HFFc6 (cell line): Measurements from ENCODE around the gene ALDOA. TPM values are rescaled to one million over a fixed set of nuclear protein-coding genes. Genes with fewer than 3 reads are reported as not detected.

ENCODE experiments used
- DNase-seq: peaks from one replicate; pipeline ENCODE4 v3.0.0-alpha.2; 2018
- H3K27ac Mint-ChIP-seq: 2 replicates; pipeline ENCODE4 v1.8.0; 2020; ENCODE audit warnings: mild to moderate bottlenecking, mixed read lengths
- H3K27me3 Mint-ChIP-seq: 2 replicates; pipeline ENCODE4 v1.8.0; 2021; ENCODE audit warnings: mild to moderate bottlenecking, moderate library complexity, mixed read lengths; ENCODE audit not compliant: insufficient read depth
- H3K36me3 Mint-ChIP-seq: 2 replicates; pipeline ENCODE4 v1.8.0; 2021; ENCODE audit warnings: low read depth, mixed read lengths
- H3K4me1 Mint-ChIP-seq: 2 replicates; pipeline ENCODE4 v1.8.0; 2020; ENCODE audit warnings: low read depth, mixed read lengths
- H3K4me3 Mint-ChIP-seq: 2 replicates; pipeline ENCODE4 v1.8.0; 2020; ENCODE audit warnings: mild to moderate bottlenecking, moderate library complexity, mixed read lengths
- H3K9me3 Mint-ChIP-seq: 2 replicates; pipeline ENCODE4 v1.8.0; 2020; ENCODE audit warnings: mild to moderate bottlenecking, mixed read lengths
- total RNA-seq, 6 experiments: library from RNA; stranded (reverse); fragmentation: NEBNext Ultra II Directional; extraction: Animal tissue kit (Norgen Biotek cat#: 25700); gene quantifications; 2 replicates in 1 of 6; 3 replicates in 5 of 6; pipeline ENCODE4 v1.2.3, GENCODE V29; 2021
- TF ChIP-seq, protein P1 (sequence below): fragments of 200-600 bp; sonication (generic); IDR thresholded peaks from 2 replicates; pipeline ENCODE4 v1.5.0; 2021; ENCODE audit warnings: antibody characterized with exemption, mild to moderate bottlenecking

The ALDOA gene
- total RNA-seq, 6 experiments from 2014 or later = 1,621 to 1,937 (median 1,752) TPM

- H3K36me3 Mint-ChIP-seq = no peaks in the 10 kb centered on the region
- H3K4me3 Mint-ChIP-seq = no peak within 1 kb of the TSS
- no peak for DNase-seq
- no peaks in the 10 kb centered on the region for H3K9me3 Mint-ChIP-seq
- peaks cover 18% of the 10 kb centered on the region for H3K4me1 Mint-ChIP-seq
- TF ChIP-seq, protein P1, sequence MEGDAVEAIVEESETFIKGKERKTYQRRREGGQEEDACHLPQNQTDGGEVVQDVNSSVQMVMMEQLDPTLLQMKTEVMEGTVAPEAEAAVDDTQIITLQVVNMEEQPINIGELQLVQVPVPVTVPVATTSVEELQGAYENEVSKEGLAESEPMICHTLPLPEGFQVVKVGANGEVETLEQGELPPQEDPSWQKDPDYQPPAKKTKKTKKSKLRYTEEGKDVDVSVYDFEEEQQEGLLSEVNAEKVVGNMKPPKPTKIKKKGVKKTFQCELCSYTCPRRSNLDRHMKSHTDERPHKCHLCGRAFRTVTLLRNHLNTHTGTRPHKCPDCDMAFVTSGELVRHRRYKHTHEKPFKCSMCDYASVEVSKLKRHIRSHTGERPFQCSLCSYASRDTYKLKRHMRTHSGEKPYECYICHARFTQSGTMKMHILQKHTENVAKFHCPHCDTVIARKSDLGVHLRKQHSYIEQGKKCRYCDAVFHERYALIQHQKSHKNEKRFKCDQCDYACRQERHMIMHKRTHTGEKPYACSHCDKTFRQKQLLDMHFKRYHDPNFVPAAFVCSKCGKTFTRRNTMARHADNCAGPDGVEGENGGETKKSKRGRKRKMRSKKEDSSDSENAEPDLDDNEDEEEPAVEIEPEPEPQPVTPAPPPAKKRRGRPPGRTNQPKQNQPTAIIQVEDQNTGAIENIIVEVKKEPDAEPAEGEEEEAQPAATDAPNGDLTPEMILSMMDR = no peak
- H3K27me3 Mint-ChIP-seq = peaks cover 21% of the 10 kb centered on the region
- no peak within 1 kb of the TSS for H3K27ac Mint-ChIP-seq
Measured at GRCh38 chr16:30022887-30023286, 42.7 kb upstream of the ALDOA start, which contains the start of gene C16orf92. Gene C16orf92 (plus strand): TSS chr16:30023198. CDS start chr16:30023341, 143 bp downstream.

DNA sequence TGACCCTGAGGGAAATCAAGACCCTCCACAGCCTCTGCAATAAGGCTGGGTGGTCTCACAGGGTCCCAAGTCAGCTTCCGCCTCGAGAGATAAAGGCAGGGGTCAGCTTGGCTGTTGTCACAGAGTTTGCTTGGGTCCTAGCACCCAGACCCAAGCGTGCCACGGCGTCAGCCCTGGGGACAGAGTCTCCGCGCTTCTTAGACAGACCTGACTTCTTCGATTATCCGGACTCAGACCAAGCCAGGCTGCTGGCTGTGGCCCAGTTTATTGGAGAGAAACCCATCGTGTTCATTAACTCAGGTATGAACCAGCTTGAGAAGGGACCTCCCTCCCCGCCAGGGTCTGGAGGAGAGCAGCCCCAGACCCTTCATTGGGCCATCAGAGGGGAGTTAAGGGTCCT is 42.0 kb upstream of the ALDOA start:
- no peak overlapping the region for H3K27ac Mint-ChIP-seq
- TF ChIP-seq, protein P1 = no peak
- H3K36me3 Mint-ChIP-seq = no peaks in the 10 kb centered on the region

DNA sequence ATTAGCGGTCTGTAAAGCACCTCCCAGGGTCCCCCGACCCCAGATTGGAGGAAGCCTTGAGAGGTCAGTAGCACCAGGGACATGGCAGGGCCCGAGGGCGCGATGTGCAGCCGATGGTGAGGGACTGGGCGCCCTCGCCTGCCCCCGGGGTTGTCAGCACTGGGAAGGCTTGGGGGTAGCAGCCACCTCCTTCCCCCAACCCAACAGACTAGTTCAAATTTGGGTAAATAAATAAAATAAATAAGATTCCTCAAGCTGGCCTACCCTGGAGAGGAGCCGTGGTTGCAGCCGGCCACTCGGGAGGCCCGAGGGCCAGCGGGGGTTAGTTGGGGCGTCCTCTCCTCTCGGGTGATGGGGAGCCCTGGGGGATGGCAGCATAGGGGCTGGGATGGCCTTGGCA is 41.1 kb upstream of the ALDOA start:
- peaks cover 34% of the 10 kb centered on the region for H3K27me3 Mint-ChIP-seq

More for the DNA sequence above, 42.0 kb upstream of the ALDOA start:
- H3K4me3 Mint-ChIP-seq = no peak overlapping the region
- peaks cover 16% of the 10 kb centered on the region for H3K4me1 Mint-ChIP-seq
- H3K27me3 Mint-ChIP-seq = peaks cover 28% of the 10 kb centered on the region
- no peak for DNase-seq
- H3K9me3 Mint-ChIP-seq = no peaks in the 10 kb centered on the region

DNA sequence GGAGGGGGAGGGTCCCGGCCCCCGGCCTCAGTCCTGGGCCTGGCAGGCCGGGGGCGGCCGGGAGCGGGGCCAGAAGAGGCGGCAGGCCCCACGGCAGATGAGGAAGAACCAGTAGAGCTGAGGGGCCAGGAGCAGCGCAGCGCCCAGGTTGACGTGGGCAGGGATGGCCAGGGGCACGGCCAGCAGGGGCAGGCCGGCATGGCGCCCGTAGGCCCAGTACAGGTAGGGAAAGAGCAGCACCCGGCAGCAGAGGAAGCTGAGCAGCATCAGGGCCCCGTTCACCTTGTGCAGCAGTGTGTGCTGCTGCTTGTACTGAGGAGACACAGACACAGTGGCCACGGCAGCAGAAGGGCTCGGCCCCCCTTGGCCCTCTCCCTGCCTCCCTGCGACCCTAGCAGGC is 40.4 kb upstream of the ALDOA start:
- TF ChIP-seq, protein P1 = no peak
- DNase-seq = no peak
- H3K9me3 Mint-ChIP-seq = no peaks in the 10 kb centered on the region
- no peak overlapping the region for H3K4me3 Mint-ChIP-seq
- no peak overlapping the region for H3K27ac Mint-ChIP-seq
- H3K27me3 Mint-ChIP-seq = peaks cover 41% of the 10 kb centered on the region
- H3K4me1 Mint-ChIP-seq = peaks cover 6% of the 10 kb centered on the region
- H3K36me3 Mint-ChIP-seq = no peaks in the 10 kb centered on the region

More for the DNA sequence above, 41.1 kb upstream of the ALDOA start:
- Mint-ChIP-seq H3K27ac (no peak overlapping the region), H3K4me3 (no peak overlapping the region), H3K36me3 (no peaks in the 10 kb centered on the region), H3K4me1 (peaks cover 7% of the 10 kb centered on the region), H3K9me3 (no peaks in the 10 kb centered on the region)
- DNase-seq = no peak
- TF ChIP-seq, protein P1 = no peak

- TF ChIP-seq, protein P1 = no peak
- DNase-seq = no peak
- H3K4me3 Mint-ChIP-seq = no peak overlapping the region
- peaks cover 44% of the 10 kb centered on the region for H3K27me3 Mint-ChIP-seq
- peaks cover 6% of the 10 kb centered on the region for H3K4me1 Mint-ChIP-seq
- H3K9me3 Mint-ChIP-seq = no peaks in the 10 kb centered on the region
- H3K27ac Mint-ChIP-seq = no peak overlapping the region
- H3K36me3 Mint-ChIP-seq = no peaks in the 10 kb centered on the region
Measured at GRCh38 chr16:30025574-30025973, 40.0 kb upstream of the ALDOA start.

DNA sequence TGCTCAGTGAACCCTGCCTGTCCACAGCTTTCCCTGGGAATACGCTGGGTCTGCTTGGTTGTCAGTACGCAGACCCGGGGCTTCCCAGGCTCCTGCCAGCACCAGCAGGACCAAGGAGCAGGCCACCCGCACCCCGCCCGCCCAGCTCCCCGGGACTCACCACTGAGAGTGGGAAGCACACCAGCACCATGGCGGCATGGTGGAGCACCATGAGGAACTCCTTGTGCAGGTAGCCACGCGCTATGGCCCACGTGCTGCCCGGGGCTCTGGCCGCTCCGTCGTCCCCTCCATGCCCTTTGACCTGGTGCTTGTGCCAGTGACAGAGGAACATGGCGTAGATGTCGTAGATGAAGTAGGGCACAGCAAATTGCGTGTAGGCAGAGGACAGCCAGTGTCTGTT is 39.1 kb upstream of the ALDOA start:
- no peaks in the 10 kb centered on the region for H3K36me3 Mint-ChIP-seq
- H3K27ac Mint-ChIP-seq = no peak overlapping the region
- no peak overlapping the region for H3K4me3 Mint-ChIP-seq
- H3K27me3 Mint-ChIP-seq = peaks cover 44% of the 10 kb centered on the region
- no peaks in the 10 kb centered on the region for H3K4me1 Mint-ChIP-seq
- DNase-seq = no peak
- TF ChIP-seq, protein P1 = no peak
- no peaks in the 10 kb centered on the region for H3K9me3 Mint-ChIP-seq
